KMS-11 (cell line): ENCODE measurements around the gene TRAF3IP3.

Experiments used
- H2AFZ ChIP-seq: fragments of 200-600 bp; sonication (generic); 2 replicates; pipeline ENCODE4 v1.6.1; 2016; ENCODE audit warnings: antibody characterized with exemption, mixed run types, low read depth
- H3K27ac ChIP-seq: fragments of 200-600 bp; sonication (generic); 2 replicates; pipeline ENCODE4 v1.6.1; 2016; ENCODE audit warnings: mild to moderate bottlenecking, mixed run types
- H3K27me3 ChIP-seq: fragments of 200-600 bp; sonication (generic); 2 replicates; pipeline ENCODE4 v1.6.1; 2017; ENCODE audit warnings: mild to moderate bottlenecking, low read depth, mixed run types, moderate library complexity; ENCODE audit not compliant: insufficient read depth
- H3K36me3 ChIP-seq: fragments of 200-600 bp; sonication (generic); 2 replicates; pipeline ENCODE4 v1.6.1; 2017; ENCODE audit warnings: mild to moderate bottlenecking, mixed run types; ENCODE audit not compliant: insufficient read depth
- H3K4me1 ChIP-seq: fragments of 200-600 bp; sonication (generic); 2 replicates; pipeline ENCODE4 v1.6.1; 2016; ENCODE audit warnings: mild to moderate bottlenecking, low read depth, mixed run types; ENCODE audit not compliant: poor library complexity, severe bottlenecking
- H3K4me2 ChIP-seq: fragments of 200-600 bp; sonication (generic); 2 replicates; pipeline ENCODE4 v1.7.0; 2016; ENCODE audit warnings: mild to moderate bottlenecking, mixed run types
- H3K4me3 ChIP-seq: fragments of 200-600 bp; sonication (generic); IDR thresholded peaks from 2 replicates; pipeline ENCODE4 v1.6.1; 2017; ENCODE audit warnings: low read depth, low read length, mixed read lengths; ENCODE audit not compliant: insufficient read depth
- H3K79me2 ChIP-seq: fragments of 200-600 bp; sonication (generic); 2 replicates; pipeline ENCODE4 v1.6.1; 2016; ENCODE audit warnings: low read depth, mixed run types; ENCODE audit not compliant: insufficient read depth
- H3K9ac ChIP-seq: fragments of 200-600 bp; sonication (generic); 2 replicates; pipeline ENCODE4 v1.6.1; 2016; ENCODE audit warnings: mild to moderate bottlenecking, mixed run types
- H4K20me1 ChIP-seq: fragments of 200-600 bp; sonication (generic); 2 replicates; pipeline ENCODE4 v1.6.1; 2016; ENCODE audit warnings: mild to moderate bottlenecking, mixed run types; ENCODE audit not compliant: insufficient read depth
- CTCF ChIP-seq: fragments of 200-600 bp; sonication (generic); conservative IDR thresholded peaks from 2 replicates; pipeline ENCODE4 v1.6.1; 2017; ENCODE audit warnings: low read depth, mild to moderate bottlenecking, antibody characterized with exemption, low read length, moderate library complexity, mixed read lengths

Gene TRAF3IP3

GRCh38 chr1:209815931-209816341, 60.1 kb downstream of the TRAF3IP3 start:
- 0 out of 2 replicates have a peak overlapping the region, but pooled peaks have one; percentile 4 for H2AFZ ChIP-seq
- no peaks in the 10 kb centered on the region for H3K27me3 ChIP-seq
- no peak overlapping the region for H3K9ac ChIP-seq
- peaks cover 16% of the 10 kb centered on the region for H3K4me1 ChIP-seq
- no peak overlapping the region for H3K4me3 ChIP-seq
- no peaks in the 10 kb centered on the region for H4K20me1 ChIP-seq
- peak overlapping the region; percentile 4; the same call in 1 of the 2 replicates for H3K4me2 ChIP-seq
- H3K79me2 ChIP-seq: no peaks in the 10 kb centered on the region
- H3K36me3 ChIP-seq: no peaks in the 10 kb centered on the region
- no peak for TF ChIP-seq CTCF
- H3K27ac ChIP-seq: no peak overlapping the region

- H2AFZ ChIP-seq: no peak overlapping the region
- no peak overlapping the region for H3K27ac ChIP-seq
- H3K27me3 ChIP-seq: no peaks in the 10 kb centered on the region
- H4K20me1 ChIP-seq: no peaks in the 10 kb centered on the region
- no peak overlapping the region for H3K4me3 ChIP-seq
- H3K4me1 ChIP-seq: peaks cover 16% of the 10 kb centered on the region
- no peaks in the 10 kb centered on the region for H3K36me3 ChIP-seq
- no peak overlapping the region for H3K4me2 ChIP-seq
- no peak for TF ChIP-seq CTCF
- no peaks in the 10 kb centered on the region for H3K79me2 ChIP-seq
- no peak overlapping the region for H3K9ac ChIP-seq
Observed at GRCh38 chr1:209816923-209817322, 61.1 kb downstream of the TRAF3IP3 start.

GRCh38 chr1:209817691-209818090, 61.8 kb downstream of the TRAF3IP3 start:
- H3K27ac ChIP-seq: no peak overlapping the region
- H3K4me1 ChIP-seq: peaks cover 16% of the 10 kb centered on the region
- H3K4me2 ChIP-seq: no peak overlapping the region
- no peak overlapping the region for H2AFZ ChIP-seq
- H4K20me1 ChIP-seq: no peaks in the 10 kb centered on the region
- H3K9ac ChIP-seq: no peak overlapping the region
- H3K27me3 ChIP-seq: no peaks in the 10 kb centered on the region
- no peaks in the 10 kb centered on the region for H3K36me3 ChIP-seq
- H3K79me2 ChIP-seq: no peaks in the 10 kb centered on the region
- no peak for TF ChIP-seq CTCF
- no peak overlapping the region for H3K4me3 ChIP-seq

- Histone ChIP-seq H3K27me3 (no peaks in the 10 kb centered on the region), H3K36me3 (no peaks in the 10 kb centered on the region), H3K9ac (no peak overlapping the region), H3K27ac (no peak overlapping the region), H2AFZ (no peak overlapping the region), H4K20me1 (no peaks in the 10 kb centered on the region), H3K79me2 (no peaks in the 10 kb centered on the region), H3K4me3 (no peak overlapping the region), H3K4me1 (peaks cover 20% of the 10 kb centered on the region), H3K4me2 (no peak overlapping the region)
- no peak for TF ChIP-seq CTCF
Observed at GRCh38 chr1:209819058-209819457, 63.2 kb downstream of the TRAF3IP3 start.
